H1 (cell line): ENCODE measurements around the gene PTPN5. TPM values are rescaled to one million over a fixed set of nuclear protein-coding genes. Genes with fewer than 3 reads are reported as not detected.

Experiments used
- polyA plus RNA-seq, 7 experiments: library from polyadenylated mRNA; depleted of rRNA in 3 of 7; stranded (reverse) in 5 of 7; unstranded in 2 of 7; fragments of >200 nt in 5 of 7; fragments of 200-250 nt in 2 of 7; gene quantifications; 1 replicate in 5 of 7; 2 replicates in 1 of 7; 4 replicates in 1 of 7; pipeline versions ENCODE4 v1.2.1 to v1.2.3, GENCODE V29; 2011 to 2013; ENCODE audit warnings: missing spikeins in 2 of 7, mixed read lengths in 2 of 7
- total RNA-seq: library from RNA; stranded (reverse); fragmentation: NEBNext Ultra II Directional; extraction: Animal tissue kit (Norgen Biotek cat#: 25700); gene quantifications from 2 replicates; pipeline ENCODE4 v1.2.1, GENCODE V29; 2021
- TF ChIP-seq, protein P1 (sequence below): IDR thresholded peaks from 2 replicates; pipeline ENCODE4 v1.6.1; 2011; ENCODE audit warnings: low read depth, mild to moderate bottlenecking, low read length; ENCODE audit not compliant: insufficient read depth

Gene PTPN5
- total and polyA plus RNA-seq, 2 of the 8 experiments (the other 6 are each of a cell fraction or from before 2014, with no cell fraction given): 8.4 to 12.9 TPM

DNA sequence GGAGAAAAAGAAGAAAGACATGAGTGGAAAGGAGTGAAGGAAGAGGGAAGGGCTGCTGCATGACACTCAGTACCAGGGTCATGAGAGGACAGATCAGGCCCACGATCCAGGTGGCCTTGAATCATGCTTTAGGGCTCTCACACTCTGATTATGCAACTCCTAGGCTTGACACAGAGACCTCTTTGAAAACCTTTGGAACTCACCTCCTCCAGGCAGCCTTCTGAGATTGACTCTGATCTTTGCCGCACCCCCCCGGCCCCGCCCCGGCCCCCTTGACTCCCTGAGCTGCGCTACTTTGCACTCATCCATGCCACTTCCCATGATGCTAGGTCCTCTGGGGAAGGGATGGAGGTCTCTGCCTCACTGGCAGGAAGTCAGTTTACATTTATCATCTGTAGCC is 10.7 kb downstream of the PTPN5 start (continued):
- TF ChIP-seq, protein P1, sequence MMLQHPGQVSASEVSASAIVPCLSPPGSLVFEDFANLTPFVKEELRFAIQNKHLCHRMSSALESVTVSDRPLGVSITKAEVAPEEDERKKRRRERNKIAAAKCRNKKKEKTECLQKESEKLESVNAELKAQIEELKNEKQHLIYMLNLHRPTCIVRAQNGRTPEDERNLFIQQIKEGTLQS: no peak
